HG02798 (cell line): Measurements from ENCODE around the gene TUBB.
"Not testable (repeated sequence)": the region's sequence is repeated elsewhere in the genome, so short reads cannot be mapped to it uniquely, and the experiment has no call there.

Experiments
- ATAC-seq: cut with Tn5 transposase; IDR thresholded peaks from one replicate; pipeline ENCODE4 v1.9.1; 2021; ENCODE audit warnings: mild to moderate bottlenecking; ENCODE audit not compliant: unreplicated experiment, poor library complexity

TUBB gene

GRCh38 chr6:30756405-30757003 is 36.4 kb downstream of the TUBB start:
- ATAC-seq, result not testable (repeated sequence)

- ATAC-seq, result no peak
These were observed 37.2 kb downstream of the TUBB start for GRCh38 chr6:30757261-30757904.

GRCh38 chr6:30759575-30760239 is 39.6 kb downstream of the TUBB start:
- ATAC-seq, result no peak

GRCh38 chr6:30760549-30760948 is 40.4 kb downstream of the TUBB start:
- ATAC-seq, result no peak

GRCh38 chr6:30761791-30762429 is 41.8 kb downstream of the TUBB start:
- no peak for ATAC-seq

GRCh38 chr6:30763155-30763617 is 43.0 kb downstream of the TUBB start:
- ATAC-seq, result no peak

- ATAC-seq, result peak; percentile 38
These were observed 43.7 kb downstream of the TUBB start for GRCh38 chr6:30763618-30764489.

- not testable (repeated sequence) for ATAC-seq
These were observed 44.4 kb downstream of the TUBB start for GRCh38 chr6:30764490-30765043.

GRCh38 chr6:30765495-30765894 is 45.3 kb downstream of the TUBB start:
- ATAC-seq, result not testable (repeated sequence)

GRCh38 chr6:30766461-30767157 is 46.5 kb downstream of the TUBB start:
- ATAC-seq, result no peak

GRCh38 chr6:30767158-30767943 is 47.2 kb downstream of the TUBB start:
- peak; percentile 70 for ATAC-seq

- no peak for ATAC-seq
These were observed 47.8 kb downstream of the TUBB start for GRCh38 chr6:30767944-30768301.

GRCh38 chr6:30768634-30769087 is 48.5 kb downstream of the TUBB start:
- no peak for ATAC-seq

GRCh38 chr6:30769088-30769852 is 49.1 kb downstream of the TUBB start:
- ATAC-seq, result no peak

- no peak for ATAC-seq
These were observed 49.8 kb downstream of the TUBB start for GRCh38 chr6:30769853-30770524.

- ATAC-seq, result no peak
These were observed 50.4 kb downstream of the TUBB start for GRCh38 chr6:30770592-30770991.

GRCh38 chr6:30774701-30775100 is 54.5 kb downstream of the TUBB start:
- ATAC-seq, result no peak
